Measurements from ENCODE around the gene EMILIN3.

- TF ChIP-seq POLR2A (IDR thresholded peaks at IDR 0.05) (no peak), CTCF (IDR thresholded peaks at IDR 0.05 in 8 of 11, conservative IDR thresholded peaks at IDR 0.05 in 3 of 11) (no peak)
Measured at GRCh38 chr20:41403604-41404003, 37.0 kb upstream of the EMILIN3 start.
